Ammon's horn (tissue), 1 donor: ENCODE results near the gene CXCR5.
A peak's percentile ranks its signal among the peaks of the same experiment; 100 is the strongest.

Experiments used
- DNase-seq: peaks from one replicate; pipeline ENCODE4 v3.0.0-alpha.2; 2016; ENCODE audit warnings: low spot score

The CXCR5 gene

DNA sequence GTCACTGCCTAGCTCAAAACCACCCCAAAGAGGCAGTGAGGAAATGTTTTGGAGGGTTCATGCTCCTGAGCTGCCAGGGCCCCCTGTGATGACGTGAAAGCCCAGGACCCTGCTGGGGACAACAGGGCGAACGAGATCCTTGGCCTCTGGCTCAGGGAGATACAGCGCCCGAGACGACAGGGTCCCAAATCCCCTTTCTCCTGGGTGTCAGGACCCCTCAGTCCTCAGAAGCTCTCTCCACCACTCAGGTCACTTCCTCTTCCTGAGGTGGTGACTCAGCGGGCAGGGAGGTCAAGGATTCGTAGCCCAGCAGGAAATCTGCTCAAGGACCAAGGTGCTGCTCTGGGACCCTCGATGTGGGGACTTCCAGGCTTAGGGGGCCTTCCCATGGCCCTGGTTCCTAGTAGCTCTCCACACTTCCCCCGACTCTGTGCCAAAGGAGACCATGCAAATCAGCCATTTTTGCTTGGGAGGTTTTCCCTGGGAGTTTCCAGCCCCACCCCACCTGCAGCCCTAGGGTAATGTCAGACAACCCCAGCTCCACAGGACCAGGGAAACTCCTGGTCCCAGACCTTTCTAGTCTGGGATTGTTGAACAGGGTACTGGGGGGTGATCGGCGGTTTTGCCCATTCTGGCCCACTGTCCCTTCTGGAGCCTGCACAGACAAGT lies 29.2 kb downstream of the CXCR5 start:
- DNase-seq: no peak

DNA sequence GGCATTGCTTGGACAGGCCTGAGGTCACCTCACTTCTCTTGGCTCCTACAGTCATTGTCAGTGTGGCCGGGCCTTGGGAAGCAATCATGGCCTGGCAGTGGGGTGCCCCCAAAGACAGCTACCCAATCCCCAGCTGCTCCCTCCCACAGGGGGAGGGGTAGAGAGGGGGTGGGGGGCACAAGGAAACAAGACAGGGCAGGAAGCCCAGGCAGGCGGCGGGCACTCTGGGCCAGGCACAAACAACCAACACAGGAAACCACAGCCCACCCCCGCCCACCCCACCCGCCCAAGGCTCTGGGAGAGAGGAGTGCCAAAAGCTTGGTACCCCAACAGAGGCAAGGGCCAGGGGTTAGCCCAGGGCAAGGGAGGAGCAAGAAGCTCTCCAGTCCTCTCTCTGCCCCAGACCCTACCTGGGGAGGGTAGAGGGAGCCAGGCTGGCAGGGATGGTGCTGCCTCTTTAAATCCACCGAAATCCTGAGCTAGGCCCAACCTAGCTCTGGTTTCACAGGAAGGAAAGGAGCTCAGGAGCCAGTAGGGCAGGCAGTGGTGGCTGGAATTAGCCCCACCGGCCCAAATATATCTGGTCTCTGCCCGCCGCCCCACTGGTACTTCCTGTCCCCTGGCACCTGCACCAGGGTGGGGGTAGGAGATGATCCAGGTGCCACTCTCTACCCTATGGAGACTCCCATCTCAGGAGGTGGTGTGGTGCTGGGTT lies 29.9 kb downstream of the CXCR5 start:
- DNase-seq: peak; percentile 73

DNA sequence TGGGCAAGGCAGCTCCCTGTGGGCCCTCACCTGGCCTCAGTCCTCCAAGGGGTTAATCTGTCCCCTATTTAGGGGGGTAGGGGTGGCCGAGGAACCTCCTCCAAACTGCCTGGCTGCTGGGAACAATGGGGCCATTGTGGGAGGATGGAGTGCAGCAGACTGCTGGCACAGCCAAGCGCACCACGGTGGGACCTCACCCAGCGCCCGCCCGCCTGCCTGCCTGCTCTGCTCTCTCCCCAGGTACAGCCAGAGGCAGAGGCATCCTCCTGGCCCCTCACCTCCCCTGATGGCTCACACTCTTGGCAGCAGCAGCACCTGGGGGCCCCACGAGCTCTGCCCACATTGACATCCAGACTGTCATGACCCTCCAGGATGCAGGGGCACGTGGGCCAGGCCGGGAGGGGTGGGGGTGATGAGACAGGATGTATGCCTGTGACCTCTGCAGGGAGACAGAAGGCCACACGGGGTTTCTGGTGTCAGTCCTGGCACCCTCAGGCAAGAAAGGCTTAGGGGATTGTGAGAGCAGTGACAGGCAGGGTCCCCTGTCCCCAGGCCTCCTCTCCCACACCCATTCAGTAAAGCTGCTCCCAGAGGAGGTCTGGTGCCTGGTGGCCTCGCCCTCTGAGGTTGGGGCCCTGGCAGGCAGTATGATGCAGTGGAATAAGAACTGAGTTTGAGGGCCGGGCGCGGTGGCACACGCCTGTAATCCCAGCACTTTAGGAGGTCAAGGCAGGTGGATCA lies 30.7 kb downstream of the CXCR5 start:
- DNase-seq: peak; percentile 86

DNA sequence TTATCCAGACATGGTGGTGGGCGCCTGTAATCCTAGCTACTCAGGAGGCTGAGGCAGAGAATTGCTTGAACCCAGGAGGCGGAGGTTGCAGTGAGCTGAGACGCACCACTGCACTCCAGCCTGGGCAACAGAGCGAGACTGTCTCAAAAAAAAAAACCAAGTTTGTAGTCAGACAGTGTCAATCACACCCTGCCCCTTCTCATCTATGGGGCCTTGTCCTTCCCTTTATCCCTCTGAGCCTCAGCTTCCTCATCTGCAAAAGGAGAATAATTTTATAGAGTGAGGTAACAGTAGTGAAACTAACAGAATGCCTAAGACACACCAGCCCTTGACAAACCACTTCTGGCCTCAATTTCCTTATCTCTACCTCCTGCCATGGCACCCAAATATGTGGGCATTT lies 31.3 kb downstream of the CXCR5 start:
- no peak for DNase-seq

DNA sequence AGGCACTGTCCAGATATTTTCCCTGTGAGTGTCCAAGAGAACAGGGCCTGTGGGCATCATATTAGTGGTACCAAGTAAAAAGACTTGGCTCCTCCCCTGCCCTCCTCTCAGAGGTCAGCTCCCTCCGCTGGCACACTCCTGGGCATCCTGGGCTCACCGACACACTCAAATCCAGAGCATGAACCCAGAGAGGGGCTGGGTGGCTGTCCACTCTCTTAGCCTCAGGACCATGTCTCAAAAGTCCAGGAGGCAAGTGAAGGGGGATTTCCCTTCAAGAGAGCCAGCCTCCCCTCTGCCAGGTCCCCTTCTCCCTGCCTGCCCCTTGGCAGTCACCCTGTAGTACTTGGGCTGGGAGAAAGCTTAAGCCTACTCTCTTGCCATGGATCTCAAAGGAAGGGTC lies 31.7 kb downstream of the CXCR5 start:
- DNase-seq: no peak

DNA sequence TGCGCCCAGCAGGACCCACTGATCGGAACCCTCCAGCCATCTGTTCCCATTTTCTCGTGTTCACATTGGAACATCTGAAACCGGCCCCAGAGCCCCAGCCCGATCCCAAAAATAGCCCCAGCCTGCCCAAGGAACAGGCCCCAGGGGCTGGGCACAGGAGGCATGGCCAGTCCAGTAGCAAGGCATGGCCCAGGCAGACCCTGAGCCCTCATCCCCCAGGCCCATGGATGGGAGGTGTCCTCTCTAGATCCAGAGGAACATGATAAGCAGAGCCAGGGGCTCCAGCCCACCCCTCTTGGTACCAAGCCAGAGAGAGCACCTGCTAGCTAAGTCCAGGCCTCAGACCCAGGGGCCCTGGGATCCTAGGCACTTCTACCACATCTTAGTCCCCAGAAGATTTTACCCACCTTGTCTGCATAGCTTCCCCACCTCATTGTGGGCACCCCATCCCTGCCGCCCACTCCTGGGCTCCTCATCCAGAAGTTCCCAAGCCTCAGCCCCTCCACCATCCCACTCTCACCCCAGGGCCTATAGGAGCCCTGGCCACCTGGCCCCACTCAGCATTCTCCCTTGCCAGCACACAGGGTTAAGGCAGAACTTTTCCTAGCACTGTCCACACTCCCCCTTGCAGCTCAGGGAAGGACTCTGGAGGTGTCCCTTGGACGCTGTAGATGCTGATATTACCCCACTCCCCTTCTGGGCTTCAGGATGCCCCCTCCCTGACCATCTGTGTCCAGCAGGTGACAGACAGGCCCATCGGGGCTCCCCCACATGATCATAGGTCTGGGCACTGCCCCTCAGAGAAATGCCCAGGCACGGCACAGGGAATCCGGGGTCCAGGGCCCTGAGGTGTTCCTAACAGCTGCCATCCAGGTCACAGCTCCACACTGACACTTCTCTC lies 32.5 kb downstream of the CXCR5 start:
- no peak for DNase-seq

DNA sequence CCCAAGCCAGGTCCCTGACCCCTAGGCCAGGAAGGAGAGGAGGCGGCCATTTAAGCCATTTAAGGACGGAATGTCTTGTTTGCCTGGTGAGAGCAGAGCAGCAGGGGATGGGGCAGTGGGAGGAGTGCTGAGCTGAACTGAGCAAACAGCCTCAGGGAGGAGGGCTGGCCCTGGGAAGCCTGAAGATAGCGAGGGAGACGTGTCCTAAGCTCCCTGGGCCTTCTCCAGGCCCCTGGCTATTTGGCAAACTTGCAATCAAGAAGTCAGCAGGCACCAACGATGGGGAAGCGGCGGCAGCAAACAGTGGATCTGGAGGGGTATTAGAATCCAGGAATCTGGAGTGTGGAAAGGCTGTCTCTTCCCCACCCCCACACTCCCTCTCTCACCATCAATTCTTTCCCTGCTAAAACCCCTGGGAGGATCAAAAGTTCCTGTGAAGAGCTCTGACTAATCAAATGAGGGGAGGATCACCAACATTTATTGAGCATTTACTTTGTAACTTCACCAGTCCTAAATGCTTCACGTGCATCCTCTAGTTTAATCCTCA lies 33.2 kb downstream of the CXCR5 start:
- DNase-seq: no peak

DNA sequence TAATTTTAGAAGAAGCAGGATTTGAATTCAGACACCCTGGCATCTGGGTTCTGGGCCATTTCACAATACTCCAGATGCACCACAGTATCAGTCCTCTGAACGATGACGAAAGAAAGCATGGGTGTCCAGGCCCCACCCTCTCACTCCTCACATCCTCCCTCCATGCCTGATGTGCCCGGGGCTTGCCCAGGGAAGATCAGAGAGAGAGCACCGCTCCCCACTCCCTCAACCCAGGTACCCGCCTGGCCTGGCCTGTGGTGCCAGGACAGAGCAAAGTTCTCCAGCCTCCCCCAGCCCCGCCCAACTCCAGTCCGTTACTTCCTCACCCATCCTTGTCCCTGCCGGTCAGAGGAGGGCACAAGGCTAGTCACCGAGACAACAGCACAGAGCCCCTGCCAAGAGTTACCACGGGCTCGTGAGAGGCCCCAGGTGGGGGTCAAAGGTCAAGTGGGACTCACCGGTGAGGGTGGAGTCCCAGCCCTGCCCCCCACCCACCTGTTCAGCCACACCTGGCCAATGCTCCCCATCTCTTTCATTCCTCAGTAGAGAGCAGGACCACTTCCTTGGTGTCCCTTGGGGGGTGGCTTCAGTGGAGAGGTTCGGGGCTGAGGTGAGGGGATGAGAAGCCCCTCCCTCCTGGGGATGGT lies 33.9 kb downstream of the CXCR5 start:
- DNase-seq: no peak

DNA sequence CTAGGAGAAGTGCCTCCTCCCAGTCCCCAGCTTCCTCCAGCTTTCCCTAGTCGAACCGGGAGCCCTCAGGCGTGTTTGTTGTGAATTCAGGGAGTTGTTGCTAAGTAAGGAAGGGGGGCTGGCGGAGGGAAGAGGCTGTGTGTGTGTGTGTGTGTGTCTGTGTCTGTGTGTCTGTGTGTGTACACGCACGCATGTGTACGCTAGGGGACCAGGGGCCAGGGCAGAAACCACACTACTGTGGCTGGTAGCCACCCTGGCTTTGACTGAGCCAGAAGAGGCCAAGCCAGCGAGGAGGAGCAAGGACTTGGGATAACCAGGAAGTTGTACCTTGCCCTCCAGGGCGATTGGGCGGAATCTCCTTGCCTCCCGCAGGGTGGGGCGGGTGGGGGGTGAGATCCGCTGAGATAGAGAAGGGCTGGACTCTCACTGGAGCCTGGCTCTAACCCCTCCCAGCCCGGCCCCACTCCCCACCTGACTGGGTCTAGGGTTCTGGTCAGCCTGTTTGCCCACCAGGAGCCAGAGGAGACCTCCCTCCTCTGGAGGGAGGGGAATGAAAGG lies 34.5 kb downstream of the CXCR5 start:
- no peak for DNase-seq

DNA sequence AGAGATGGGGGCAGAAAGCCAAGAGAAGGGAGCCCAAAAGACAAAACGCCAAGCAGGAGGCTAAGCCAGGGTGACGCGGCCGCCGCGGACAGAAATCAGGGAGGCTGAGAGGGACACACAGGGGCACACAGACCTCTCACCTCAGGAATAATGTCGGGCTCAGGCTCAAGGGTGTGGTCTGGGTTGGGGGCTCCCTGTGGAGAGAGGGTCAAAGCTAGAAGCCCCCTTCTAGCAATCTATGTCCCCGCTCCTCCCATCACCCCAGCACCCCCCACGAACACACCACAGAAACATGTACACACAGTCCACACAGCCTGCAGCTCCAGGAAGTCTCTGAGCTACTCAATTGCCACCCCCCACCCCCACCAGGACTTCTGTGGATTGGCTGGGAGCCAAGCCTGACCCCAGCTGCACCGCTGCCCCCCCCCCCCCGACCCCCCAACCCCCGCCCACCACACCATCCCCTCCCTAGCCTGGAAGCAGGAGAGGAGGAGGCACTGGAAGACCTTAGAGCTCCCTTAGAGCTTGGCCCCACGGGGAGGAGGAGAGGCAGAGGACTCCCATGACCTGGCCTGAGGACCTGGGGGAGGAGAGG lies 35.1 kb downstream of the CXCR5 start:
- no peak for DNase-seq

DNA sequence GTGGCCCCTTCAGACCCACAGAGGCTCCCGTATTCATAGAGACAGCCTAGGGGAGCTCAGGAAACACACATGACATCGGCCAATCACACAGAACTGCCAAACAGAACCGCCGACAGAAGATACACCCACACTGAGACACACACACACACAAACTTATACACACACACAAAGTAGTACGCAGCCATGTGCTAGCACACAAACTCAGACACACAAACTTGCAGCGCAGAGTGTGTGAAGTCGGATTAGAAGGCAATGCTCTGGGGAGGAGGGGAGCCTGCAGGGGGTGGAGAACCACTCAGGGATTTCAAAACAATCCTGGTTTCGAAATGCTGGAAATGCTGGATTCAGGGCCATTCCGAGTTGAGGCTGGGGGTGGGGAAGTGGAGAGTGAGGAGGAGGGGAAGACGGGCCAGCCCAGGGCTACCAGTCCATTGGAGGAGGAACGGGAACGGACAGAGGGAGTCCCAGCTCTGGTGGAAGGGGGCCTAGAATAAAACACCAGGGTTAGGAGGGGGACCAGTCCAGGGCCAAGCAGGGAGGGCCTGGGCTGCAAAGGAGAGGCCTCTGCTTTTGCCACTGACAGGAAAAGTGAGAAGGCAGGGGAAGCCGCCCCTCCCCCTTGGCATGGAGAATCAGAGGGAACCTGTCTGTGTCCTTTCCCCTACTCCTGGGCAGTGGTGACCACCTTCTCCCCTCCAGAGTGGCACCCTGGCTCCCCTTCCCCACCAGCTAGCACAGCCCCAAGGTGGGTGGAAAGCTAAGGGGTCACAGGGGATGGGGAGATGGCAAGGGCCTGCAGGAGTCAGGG lies 37.6 kb downstream of the CXCR5 start:
- DNase-seq: no peak

DNA sequence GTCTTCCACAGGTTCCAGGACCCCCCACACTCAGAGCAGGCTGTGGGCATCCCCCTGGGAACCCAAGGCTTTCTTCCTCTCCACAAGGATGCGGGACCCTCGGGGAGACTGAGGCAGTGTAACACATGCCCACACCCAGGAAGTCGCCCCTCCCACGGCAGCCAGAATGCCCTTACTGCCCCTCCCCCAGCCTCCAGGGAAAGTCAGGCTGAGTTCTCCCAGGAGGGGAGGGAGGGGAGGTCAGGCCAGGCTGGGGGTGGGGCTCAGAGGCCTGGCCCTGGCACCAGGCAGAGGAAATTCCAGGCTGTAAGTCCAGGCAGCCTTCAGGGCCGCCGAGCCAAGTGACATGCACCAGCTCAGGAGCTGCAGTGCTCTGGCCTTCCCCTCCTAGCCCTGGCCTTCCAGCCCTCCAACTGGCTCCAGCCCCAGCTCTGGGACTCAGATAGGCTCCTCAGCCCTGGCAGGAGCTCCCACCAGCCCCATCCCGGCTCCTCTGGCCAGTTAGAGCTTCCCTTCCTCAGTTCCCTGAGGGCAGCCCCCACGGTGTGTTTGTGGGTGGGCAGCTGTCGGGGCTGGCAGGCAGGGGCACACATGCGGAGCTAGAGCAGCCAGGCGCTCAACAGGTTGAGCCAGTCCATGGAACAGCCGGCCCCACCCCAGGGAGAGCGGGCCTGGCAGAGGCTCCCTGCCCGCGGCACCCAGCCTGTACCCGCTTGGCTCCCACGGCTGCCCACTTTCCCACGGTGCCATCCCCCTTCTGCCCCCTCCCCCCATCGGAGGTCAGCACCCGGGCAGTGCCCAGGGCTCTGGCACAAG lies 38.4 kb downstream of the CXCR5 start:
- DNase-seq: peak; percentile 77

DNA sequence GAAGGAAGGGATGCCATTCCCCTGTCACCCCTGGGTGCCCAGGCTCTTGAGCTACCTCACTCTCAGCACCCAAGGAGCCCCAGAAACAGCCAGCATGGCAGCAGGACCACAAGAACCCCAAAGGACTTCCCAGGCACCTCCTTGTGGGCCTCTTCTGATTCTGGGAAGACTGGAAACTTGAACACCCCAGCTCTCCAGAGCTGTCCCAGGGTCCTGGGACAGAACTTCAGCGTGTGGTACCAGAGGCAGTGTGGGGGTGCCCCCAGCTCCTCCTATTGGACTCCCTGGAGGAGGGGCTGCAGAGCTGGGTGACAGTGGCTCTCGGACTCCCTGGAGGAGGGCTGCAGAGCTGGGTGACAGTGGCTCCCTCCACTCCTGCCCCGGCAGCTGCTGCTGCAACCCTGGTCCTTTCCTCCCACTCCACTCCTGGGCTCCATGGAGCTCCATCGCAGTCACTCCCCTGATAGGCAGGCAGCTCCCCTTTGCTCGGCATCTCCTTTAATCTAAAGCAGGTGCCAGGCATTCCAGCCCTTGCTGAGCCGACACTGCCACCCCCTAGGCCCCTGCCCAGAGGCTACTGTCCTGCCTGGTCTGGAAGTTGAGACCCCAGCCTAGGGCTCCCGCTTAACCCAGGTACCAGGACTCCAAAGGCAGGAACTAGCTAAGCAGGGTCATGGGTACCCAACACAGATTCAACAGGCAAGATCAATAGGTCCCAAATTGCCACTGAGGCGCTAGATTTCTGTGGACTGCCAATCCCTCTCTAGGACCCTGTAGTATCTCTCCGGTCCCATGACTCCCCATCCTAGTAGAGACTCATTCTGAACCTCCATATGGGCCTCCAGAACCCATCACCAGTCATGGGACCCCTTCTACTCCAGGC lies 39.3 kb downstream of the CXCR5 start:
- no peak for DNase-seq

DNA sequence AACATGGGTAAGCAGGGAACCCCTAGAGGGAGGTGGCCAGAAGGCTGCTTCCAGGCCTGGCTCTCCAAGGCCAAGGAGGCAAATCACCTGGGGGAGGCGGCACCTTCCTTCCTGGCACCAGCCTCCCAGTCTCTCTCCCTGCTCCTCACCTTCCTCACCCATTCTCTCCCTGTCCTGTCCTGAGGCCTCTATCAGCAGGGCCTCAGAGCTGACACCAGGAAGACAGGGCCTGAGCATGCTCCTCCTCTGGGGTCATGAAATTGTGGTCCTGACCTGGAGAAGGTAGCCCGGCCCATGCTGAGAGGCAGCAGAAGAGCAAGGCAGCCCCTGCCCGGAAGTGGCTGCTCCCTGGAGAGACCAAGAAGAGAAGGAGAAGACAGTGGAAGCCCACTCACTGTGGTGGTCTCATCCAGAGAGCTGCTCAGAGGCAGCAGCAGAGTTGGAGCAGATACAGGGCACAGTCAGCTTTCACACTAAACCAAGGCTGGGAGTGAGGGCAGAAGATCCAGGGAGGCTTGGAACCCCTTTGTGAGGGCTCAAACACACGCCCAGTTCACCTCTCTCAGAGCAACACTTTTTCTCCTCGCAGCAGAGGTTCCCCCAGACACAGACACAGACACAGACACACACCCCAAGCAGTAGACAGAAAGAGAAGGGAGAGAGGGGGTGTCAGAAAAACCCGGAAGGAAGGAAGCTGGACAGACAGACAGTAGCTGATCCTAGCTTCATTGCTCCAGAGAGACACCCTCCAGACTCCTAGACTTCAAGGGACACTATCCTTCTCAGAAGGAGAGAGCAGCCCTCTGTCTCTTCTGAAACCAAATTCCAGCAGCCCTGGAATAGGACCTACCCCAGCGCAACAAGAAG lies 40.3 kb downstream of the CXCR5 start:
- no peak for DNase-seq

DNA sequence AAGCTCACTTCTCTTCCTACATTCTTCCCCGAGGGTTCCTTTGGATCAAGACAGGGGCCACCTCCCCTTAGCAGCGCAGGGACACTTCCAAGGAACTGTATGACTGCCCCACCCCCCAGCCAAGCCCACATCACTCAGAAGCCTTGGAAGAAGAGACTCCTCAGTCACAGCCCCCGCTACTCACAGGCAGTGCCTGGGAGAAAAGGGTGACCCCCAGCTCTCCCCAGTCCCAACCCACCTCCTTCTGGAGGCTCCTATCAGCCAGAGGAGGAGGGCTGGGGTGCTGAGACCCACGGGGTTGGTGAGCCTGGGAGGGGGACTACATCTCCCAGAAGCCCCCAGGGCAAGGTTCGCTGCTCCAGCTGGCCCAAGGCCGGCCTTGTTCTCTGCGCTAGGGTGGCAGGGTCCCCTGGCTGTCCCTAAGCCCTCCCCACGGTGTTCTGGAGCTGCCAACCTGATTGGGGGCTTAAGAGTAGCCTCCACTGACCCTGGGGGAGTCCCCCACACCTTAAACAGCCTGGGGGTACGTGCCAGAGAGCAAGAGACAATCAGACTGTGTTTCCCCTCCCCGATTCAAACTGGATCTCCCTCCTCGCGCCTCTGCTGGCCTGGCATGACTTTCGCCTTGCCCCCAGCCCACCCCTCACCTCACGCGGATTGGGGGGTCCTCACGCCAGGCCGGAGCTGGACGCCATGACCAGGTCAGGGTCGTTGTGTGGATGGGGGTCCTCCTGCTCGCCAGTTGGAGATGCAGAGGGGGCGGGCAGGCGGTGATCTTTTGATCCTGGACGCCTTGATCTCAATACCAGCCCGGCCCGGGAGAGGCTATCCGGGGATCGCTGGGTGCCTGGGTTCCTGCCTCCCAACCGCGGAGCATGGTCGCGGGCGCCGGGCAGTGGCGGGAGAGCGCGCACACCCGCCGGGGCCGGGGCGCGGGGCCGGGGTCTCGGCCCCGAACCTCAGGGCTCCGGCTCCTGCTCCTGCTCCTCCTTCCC lies 41.2 kb downstream of the CXCR5 start:
- DNase-seq: no peak
